Caki2 (cell line): ENCODE results near the gene C2orf92. TPM values are rescaled to one million over a fixed set of nuclear protein-coding genes. Genes with fewer than 3 reads are reported as not detected.
"Not testable (repeated sequence)": the region's sequence is repeated elsewhere in the genome, so short reads cannot be mapped to it uniquely, and the experiment has no call there.

Source experiments
- DNase-seq: peaks from one replicate; pipeline ENCODE4 v3.0.0-alpha.2; 2015; ENCODE audit warnings: low read depth
- in situ Hi-C: cut with HindIII; loops from 2 replicates; pipeline ENCODE4 v1.10.0; 2016; ENCODE audit warnings: low sequenced_read_pairs, low pct_unique_long_range_greater_than_20kb, mixed read lengths
- total RNA-seq: library from RNA; depleted of rRNA; stranded (reverse); fragments of >200 nt; shearing (Covaris generic); gene quantifications from 2 replicates; pipeline ENCODE4 v1.2.3, GENCODE V29; 2014; ENCODE audit warnings: low replicate concordance

C2orf92 gene
- total RNA-seq, 1 experiment from 2014 or later = 0.27 TPM

DNA sequence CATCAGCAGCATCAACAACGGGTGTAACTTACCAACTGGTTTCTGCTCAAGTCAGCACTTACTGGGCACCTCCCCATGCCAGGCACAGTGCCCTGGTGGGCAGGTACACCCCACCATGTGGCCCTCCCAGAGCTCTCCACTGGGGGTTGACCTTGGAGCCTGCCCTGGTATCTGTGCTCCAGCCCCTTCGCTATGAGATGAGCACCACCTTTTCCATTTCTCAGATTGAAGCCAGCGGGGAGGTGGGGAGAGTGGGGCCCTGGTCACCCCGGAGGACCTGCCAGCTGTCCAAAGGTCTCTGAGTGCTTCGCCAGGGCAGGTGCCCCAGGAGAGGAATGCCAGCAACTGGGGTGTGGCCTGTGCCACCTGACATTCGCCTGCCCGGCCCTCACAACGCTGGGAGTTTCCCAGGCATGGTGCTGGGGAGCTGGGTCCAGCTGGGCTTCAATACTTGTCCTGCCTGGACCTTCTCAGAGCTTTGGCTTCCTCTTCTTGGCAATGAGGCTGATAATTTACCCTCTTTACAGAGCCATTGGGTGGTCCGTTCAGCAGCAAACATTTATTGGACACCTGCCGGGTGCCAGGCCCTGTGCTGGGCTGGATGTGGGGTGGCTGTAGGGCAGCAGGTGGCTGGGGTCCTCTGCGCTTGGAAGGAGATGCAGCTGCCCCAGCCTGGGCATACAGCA is 38.0 kb downstream of the C2orf92 start:
- in situ Hi-C loops = no loop called here
- DNase-seq = no peak

DNA sequence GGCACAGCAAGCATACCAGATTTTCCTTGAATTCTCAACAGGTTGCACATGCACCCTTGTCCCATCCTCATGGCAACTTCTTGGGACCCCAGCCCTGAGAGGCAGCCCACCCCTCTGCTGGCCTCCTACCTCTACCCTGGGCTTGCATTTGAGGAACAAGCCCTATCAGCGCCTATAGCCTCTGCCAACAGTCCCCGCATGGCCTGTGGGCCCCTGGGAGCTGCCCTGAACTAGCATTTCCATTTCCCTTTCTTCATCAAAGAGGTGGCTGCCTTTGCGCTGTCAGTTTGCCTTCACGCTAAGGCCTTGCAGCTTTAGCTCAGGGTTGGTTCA is 38.5 kb downstream of the C2orf92 start:
- in situ Hi-C loops = no loop called here
- no peak for DNase-seq

DNA sequence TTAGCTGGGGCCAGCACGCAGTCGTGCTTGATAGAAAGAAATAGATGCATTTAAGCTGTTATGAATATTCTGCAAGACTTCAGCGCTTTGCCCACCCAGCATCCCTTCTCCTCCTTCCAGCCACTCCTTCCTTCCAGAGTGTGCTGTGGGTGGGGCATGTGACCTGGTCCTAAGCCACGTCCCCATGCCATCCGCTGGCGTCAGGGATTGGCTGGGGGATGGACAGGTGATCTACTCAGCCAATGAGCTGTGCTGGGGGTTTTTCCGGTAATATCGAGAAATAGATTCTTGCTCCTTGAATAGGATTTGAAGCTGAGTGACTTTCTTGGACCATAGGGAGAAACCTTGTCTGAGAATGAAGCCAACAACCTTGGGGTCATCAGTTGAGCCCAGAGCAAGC is 39.1 kb downstream of the C2orf92 start:
- in situ Hi-C loops = no loop called here
- DNase-seq = no peak

DNA sequence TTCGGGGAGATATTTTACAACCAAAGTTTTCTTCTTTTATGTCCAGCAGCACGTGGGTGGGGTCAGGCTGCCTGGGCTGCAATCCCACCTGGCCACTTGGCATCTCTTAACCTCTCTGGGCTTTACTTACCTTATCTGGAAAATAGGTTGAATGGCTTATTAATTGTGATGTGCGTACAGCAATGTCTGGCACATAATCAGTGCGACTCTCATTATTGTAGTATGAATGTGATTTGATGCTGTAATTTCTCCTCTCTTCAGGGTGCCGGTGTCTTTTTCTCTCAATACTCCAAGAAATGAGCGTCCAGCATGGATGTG is 41.8 kb downstream of the C2orf92 start:
- in situ Hi-C loops = no loop called here

DNA sequence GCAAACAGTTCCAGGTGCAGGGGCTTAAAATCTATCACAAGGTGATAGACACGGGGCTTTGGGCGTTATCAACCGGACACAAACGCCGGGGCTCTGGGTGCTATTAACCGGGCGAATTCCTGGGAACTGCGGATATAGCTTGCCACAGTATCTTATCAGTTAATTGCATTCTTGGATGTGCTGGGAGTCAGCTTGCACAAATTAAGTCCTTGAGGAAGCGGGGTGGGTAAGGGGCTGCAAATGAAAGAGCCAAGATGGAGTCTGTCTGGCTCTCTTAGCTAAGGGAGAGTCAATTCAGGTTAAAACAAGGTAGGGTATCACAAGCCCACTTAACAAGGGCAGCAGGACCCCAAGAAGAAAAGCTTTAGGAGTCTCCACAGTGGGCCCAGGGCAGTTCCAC is 42.7 kb downstream of the C2orf92 start:
- DNase-seq, in situ Hi-C loops: not testable (repeated sequence)

More for the DNA sequence above, 41.8 kb downstream of the C2orf92 start:
- no peak for DNase-seq

DNA sequence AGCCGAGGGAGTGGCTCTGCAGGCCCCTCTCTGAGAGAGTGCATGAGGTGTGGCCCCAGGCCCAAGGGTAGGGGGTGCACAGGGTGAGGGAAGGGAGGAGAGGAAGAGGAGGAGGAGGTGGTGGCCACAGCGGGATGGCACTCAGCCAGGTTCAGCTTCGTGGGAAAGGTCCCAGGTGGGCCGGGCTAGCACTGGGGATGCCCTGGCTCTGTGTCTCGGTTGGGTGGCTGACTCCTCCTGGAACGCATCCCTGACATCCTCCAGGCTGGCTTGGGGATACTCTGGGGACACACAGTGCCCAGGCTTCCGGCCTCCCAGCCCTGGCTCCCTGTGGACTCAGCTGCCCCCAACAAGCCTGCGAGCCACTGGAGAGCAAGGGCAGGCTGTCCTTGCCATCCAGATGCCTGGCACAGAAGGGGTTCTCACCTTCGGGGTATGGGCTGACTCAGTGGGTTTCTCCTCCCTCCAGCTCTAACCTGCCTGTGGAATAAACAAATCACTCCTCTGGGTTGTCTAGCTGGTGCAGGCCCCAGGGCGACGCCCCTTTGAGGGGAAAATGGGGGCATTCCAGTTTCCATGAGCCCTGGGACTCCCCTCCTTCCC is 43.3 kb downstream of the C2orf92 start:
- in situ Hi-C loops = no loop called here
- DNase-seq = no peak

GRCh38 chr2:97713296-97714083 is 44.0 kb downstream of the C2orf92 start, which contains the start of gene ZAP70:
Gene ZAP70, plus strand, starts transcription at chr2:97713576. Its CDS starts 10,461 bp downstream, at chr2:97724037.
- in situ Hi-C loops = no loop called here
- no peak for DNase-seq

GRCh38 chr2:97714084-97714949 is 44.8 kb downstream of the C2orf92 start:
- in situ Hi-C loops = no loop called here
- DNase-seq = no peak

DNA sequence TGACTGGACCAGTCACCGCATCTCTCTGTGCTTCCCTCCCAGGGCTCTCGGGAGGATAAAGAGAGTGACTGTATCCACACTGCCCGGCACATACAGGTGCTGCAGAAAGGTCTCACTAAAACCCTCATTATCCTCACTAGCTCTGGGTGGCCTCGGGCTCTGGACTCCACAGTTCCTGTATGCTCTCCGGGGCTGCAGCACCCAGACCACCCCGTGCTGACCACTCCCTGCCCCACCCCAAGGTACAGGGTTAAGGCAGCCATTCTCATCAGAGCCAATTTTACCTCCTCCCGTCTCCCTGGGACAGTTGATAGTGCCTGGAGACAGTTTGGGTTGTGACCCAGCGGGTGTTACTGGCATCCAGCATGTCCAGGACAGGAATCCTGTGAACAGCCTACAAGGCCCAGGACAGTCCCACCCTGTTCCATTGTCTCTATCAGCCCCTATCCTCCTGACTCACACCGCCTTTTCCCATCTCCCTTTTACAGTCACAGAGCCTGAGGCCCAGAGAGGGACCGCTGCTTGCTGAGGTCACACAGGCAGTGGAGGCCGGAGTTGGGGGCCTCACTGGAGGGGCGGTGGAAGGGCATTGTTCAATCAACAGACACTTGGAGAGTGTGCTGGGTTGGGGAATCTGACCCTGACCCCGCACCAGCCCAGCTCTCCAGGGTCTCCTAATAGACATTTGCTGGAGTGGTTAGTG is 45.6 kb downstream of the C2orf92 start:
- no peak for DNase-seq
- in situ Hi-C loops = no loop called here

GRCh38 chr2:97715951-97716694 is 46.6 kb downstream of the C2orf92 start:
- in situ Hi-C loops = no loop called here
- DNase-seq = no peak

DNA sequence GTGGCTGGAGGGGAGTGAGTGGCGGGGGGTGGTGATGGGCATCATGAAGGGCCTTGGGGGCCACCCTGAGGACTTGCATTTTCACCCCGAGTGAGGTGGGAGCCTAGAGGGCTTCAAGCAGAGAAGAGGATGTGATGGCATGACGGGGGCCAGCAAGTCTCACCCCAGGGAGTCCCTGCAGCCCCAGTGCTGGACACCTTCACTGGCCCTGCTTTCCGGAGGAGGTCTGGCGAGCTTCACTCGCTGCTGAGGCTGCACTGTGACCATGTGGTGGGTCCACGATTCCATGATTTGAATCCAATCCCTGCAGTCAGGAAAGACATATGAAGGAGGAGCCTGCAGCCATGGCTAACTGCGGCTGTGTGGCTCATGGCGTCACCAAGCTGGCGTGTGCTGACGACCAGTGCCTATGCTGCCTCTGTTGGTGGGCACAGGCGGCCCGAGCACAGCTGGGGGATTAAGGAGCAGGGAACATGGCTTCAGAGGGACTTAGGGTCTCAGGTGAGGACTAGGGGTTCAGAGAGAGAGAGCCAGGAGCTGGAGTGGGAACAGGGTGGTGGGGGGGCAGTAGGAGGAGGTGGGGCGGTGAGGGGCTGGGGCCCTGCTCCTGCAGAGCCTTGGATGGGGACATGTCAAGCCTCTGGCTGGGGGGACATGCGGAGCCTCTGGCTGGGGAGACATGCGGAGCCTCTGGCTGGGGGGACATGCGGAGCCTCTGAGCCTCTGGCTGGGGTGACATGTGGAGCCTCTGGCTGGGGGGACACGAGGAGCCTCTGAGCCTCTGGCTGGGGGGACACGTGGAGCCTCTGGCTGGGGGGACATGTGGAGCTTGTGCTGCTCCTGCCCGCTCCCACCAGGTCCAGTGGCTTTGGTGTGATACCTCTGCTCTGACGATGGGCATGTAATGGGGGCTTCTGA is 47.4 kb downstream of the C2orf92 start:
- no peak for DNase-seq
- in situ Hi-C loops = no loop called here

DNA sequence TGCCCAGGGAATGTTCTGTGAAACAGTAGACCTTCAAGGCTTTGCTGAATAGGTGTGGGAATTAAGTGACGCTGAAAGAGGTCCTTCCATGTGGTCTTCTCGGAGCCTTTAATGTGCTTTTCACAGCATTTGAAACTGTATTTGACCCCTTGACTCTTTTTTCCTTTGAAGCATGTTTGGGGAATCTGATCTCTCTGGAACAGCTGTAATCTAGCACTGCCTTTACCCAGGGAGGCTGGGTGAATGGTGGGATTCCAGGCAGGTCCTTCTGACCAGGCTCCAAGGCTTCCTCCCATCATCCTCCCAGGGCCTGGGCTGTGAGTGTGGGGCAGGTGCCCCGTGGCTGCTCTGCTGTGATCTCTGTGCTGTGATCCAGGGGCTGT is 48.1 kb downstream of the C2orf92 start:
- in situ Hi-C loops = no loop called here
- no peak for DNase-seq

GRCh38 chr2:97718051-97718882 is 48.8 kb downstream of the C2orf92 start:
- no peak for DNase-seq
- in situ Hi-C loops = no loop called here

DNA sequence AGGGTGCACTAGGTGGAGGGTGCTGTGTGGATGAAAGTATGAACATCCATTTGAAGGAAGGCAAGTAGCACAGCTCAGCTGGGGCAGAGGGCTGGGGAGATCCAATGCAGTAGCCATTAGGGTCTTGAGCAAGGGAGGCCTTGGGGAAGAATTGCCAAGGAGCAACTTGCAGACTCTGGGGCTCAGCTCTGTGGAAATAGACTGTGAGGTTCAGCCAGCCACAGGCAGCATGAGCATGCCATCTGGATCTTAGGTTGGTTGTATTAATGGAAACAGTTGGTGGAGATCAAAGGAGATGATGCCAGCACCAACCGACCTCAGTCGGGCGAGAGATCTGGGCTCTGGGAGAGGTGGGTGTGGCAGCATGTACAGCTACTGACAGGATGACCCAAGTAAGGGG is 49.4 kb downstream of the C2orf92 start:
- DNase-seq = no peak
- in situ Hi-C loops = no loop called here

DNA sequence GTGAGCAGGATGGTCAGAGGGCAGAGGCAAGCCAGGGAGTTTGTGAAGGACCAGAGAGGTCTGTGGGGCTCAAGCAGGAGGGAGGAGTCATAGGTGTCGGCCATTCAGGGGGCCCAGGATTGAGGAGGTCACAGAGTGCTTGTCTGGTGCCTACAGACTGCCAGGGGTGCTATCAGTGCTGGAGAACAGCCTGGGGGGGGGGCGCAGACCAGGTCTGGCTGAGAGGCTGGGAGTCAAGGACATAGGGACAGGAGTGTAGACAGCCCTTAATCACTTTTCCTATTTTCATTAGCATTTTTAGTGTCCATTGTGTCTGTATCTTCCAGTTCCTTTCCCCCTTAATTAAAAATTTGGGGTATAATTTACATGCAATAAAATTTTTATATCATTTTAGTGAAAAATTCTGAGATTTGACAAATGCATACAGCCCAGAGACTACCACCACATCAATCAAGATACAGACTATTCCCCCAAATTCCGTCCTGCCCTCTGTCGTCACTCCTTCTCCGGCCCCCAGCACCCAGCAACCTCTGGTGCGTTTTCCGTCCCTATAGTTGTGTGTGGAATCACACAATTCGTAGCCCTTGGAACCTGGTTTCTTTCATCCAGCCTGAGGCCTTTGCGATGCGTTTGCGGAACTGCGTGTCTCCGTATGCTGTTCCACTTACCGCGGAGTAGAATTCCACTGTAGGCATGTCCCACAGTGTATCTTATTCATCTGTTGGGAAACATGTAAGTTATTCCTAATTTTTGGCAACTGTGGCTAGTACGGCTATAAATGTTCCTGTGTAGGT is 50.0 kb downstream of the C2orf92 start:
- in situ Hi-C loops = no loop called here
- no peak for DNase-seq
